22Rv1 (cell line): Measurements from ENCODE around the gene CAPZB.

ENCODE experiments used
- ZFX ChIP-seq: fragments of 450-650 bp; IDR thresholded peaks from 2 replicates; pipeline ENCODE4 v1.6.1; 2017; ENCODE audit warnings: antibody characterized with exemption, borderline replicate concordance
- TF ChIP-seq, protein P1 (sequence below): fragments of 450-650 bp; IDR thresholded peaks from 2 replicates; pipeline ENCODE4 v1.5.1; 2017; ENCODE audit warnings: mild to moderate bottlenecking

DNA sequence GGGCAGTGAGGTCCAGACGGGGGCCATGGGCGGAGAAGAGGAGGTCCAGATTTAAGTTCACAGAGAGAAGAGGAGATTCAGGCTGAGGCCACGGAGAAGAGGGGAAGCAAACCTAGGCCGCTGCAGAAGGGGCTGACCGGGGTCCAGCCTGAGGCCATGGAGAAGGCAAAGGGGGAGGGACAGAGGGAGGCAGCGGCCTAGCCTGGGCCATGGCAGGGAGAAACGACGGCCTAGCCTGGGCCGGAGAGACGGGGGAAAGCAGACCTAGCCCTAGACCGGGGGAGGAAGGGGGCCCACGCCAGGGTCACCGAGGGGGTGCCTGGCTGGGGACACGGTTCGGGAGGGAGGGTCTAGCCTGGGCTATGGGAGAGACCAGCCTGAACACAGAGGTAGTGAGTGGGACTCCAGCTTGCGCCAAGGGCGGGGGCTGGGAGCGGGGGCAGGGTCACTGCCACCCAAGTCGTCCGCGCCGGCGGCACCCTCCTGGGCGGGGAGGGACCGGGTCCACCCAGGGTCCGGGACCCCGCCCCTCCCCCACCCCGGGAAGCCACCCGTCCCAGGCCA lies 459 bp downstream of the CAPZB start:
- TF ChIP-seq, protein P1, sequence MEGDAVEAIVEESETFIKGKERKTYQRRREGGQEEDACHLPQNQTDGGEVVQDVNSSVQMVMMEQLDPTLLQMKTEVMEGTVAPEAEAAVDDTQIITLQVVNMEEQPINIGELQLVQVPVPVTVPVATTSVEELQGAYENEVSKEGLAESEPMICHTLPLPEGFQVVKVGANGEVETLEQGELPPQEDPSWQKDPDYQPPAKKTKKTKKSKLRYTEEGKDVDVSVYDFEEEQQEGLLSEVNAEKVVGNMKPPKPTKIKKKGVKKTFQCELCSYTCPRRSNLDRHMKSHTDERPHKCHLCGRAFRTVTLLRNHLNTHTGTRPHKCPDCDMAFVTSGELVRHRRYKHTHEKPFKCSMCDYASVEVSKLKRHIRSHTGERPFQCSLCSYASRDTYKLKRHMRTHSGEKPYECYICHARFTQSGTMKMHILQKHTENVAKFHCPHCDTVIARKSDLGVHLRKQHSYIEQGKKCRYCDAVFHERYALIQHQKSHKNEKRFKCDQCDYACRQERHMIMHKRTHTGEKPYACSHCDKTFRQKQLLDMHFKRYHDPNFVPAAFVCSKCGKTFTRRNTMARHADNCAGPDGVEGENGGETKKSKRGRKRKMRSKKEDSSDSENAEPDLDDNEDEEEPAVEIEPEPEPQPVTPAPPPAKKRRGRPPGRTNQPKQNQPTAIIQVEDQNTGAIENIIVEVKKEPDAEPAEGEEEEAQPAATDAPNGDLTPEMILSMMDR = no peak
- no peak for TF ChIP-seq ZFX
